Measurements from ENCODE around the gene YBEY.

The YBEY gene

DNA sequence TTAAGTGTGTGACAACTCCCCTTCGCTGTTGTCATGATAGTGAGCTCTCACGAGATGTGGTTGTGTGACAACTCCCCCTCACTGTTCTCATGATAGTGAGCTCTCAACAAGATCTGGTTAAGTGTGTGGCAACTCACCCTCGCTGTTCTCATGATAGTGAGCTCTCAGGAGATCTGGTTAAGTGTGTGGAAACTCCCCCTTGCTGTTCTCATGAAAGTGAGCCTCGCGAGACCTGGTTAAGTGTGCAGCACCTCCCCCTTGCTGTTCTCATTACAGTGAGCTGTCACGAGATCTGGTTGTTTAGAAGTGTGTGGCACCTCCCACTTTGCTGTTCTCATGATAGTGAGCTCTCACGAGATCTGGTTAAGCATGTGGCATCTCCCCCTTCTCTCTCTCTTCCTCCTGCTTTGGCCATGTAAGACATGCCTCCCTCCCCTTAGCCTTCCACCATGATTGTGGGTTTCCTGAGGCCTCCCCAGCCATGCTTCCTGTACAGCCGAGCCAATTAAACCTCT is 32.5 kb upstream of the YBEY start:
- TF ChIP-seq POLR2A (IDR thresholded peaks at IDR 0.05; ENCODE audit: low read length) (no peak), GATA1 (IDR thresholded peaks at IDR 0.05; ENCODE audit: low read depth, low read length) (no peak)
- peak; percentile 65 to 82 for DNase-seq

DNA sequence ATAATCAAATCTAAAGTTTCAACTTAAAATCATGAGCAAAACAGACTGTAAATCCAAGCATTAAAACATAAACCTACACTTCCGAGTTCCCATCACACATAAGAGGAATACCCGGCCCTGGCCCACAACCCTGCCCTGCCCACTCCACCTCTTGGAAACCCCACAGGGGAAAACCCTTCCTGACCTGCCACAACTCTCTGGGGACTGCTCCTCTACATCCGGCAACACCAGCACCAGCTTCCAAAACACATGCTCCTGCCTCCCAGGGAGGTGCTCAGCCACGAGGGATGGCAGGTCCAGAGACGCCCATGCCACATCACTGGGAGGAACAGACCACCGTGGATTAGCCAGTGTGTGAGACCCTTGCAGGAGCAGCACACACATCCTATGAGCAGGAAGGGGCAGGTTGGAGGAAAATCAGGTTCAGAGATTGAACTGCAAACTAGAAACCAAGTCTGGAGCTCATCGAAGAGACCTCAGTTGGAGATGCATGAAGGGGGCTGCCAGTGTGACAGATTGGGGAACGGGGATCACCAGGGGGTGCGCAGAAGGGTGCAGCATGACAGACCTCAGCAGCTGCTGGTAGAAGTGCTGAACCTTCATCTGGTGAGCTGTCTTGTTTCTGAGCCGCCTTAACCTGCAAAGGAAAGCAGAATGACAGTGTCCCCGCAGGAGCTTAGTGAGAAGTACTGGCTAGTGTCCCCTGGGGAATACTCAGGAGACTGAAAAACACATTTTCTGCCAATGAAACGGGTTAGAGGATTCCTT is 31.8 kb upstream of the YBEY start:
- no peak for TF ChIP-seq GATA1 (IDR thresholded peaks at IDR 0.05; ENCODE audit: low read depth, low read length)
- no peak for TF ChIP-seq POLR2A (IDR thresholded peaks at IDR 0.05; ENCODE audit: low read length)
- DNase-seq, result no peak

DNA sequence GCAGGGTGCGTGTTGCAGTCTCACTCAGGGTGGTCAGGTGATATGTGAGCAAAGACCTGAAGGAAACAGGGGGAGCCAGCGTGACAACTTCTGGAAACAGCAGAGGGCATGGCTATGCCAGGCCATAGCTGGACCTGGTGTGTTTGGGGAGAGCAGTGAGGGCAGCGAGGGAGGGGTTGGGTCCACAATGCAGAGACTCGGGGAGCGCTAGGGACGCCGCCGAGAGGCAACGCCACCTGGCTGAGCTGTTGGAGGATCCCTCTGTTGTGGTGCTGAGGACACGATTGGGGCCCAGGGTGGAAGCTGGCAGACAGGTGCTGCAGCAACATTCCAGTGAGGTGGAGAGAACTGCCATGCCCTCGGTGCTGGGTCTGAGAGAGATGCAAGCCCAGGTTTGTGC is 31.0 kb upstream of the YBEY start:
- DNase-seq, result no peak
- no peak for TF ChIP-seq POLR2A (IDR thresholded peaks at IDR 0.05; ENCODE audit: low read length)
- TF ChIP-seq GATA1 (IDR thresholded peaks at IDR 0.05; ENCODE audit: low read depth, low read length), result no peak

DNA sequence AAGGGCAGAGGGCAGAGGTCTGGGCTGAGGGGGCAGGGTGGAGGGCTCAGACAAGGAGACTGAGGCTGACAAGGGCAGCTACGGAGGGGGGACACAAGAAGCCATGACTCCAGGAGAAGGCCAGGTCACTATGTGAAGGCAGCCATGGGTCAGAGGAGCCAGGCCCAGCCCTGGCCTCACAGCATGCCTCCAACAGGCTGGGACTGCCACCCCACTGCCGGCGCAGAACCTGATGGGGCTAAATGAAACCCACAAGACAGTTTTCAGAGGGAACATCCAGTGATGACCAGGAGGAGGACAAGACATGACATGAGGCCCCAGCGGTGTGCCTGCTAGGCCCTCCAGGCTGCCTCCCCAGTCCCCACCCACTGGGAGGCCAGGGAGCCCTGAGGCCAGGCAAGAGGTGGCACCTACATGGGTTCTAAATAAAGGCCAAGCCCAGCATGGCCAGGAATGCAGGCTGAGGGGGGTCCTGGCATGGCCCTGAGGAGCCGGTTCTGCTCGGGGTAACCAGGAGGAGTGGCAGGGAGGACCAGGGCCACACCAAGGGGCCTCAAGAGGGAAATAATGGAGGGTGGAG is 30.3 kb upstream of the YBEY start:
- no peak for DNase-seq
- TF ChIP-seq POLR2A (IDR thresholded peaks at IDR 0.05; ENCODE audit: low read length) (no peak), GATA1 (IDR thresholded peaks at IDR 0.05; ENCODE audit: low read depth, low read length) (no peak)

DNA sequence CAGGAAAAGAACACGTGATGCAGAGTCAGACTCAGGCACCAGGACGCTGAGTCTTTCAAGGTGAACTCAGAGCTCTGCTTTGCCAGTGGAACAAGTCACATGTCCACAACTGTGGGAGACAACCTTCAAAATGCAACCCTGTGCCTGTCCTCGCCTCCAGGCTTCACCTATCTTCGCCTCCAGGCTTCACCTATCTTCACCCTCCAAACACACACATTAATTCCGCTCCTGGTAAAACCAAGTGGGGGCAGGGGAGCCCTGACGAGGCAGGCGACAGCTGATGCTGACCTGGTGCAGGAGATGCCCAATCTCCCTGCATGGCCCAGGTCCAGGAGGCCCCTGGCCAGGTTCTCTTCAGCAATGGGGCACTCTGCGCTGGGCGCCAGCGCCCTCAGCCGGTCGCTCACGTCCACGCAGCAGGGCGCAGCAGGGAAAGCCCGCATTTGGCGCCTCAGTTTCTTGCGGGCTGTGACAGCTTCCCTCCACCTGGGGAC is 29.6 kb upstream of the YBEY start:
- TF ChIP-seq GATA1 (IDR thresholded peaks at IDR 0.05; ENCODE audit: low read depth, low read length) (no peak), POLR2A (IDR thresholded peaks at IDR 0.05; ENCODE audit: low read length) (no peak)
- no peak for DNase-seq

DNA sequence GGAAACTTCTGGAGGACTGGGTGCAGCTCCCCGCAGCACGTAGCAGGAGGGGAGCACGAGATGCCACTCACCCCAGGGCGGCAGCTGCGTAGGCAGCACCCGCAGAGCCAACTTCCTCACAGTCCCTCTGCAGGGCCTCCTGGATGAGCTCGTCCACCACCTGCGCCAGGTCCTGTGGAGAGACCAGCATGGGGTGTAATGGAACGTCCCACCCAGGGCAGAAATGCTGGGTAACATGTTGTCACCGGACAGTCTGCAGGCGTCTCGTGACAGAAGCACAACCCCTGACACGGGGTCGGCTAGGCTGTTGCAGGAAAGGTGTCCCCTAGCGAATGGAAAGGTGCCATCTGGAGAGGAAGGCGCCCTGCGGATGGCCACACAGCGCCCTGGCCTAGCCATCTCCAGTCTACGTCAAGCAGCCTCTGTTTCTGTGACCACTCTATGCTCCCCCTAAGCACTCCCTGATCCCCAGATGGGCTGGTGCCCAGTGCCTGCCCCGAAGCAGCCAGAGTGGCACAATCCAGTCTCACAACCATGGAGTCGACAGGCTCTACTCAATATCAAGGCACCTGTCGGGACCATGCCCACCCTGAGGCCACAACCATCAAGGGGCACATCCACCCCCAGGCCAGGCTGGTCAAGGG is 22.0 kb upstream of the YBEY start:
- no peak for DNase-seq

DNA sequence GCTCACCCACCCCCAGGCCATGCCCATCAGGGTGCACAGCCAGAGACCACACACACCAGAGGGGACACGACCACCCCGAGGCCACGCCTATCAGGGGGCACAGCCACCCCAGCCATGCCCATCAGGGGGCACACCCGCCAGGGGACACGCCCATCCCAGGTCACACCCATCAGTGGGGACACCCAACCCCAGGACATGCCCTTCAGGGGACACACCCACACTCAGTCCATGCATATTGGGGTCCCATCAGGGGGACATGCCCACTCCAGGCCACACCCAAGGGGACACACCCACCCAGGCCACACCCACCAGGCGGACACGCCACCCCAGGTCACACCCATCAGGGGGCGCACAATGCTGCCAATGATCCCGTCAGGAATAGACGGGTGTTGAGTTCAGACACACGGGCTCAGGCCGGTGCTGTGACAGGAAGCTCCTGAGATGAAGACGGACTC is 21.4 kb upstream of the YBEY start:
- DNase-seq, result peak; percentile 20 to 33
- no peak for TF ChIP-seq POLR2A (IDR thresholded peaks at IDR 0.05; ENCODE audit: low read length)
- TF ChIP-seq GATA1 (IDR thresholded peaks at IDR 0.05; ENCODE audit: low read depth, low read length), result no peak

More for the DNA sequence above, 22.0 kb upstream of the YBEY start:
- TF ChIP-seq POLR2A (IDR thresholded peaks at IDR 0.05; ENCODE audit: low read length) (no peak), GATA1 (IDR thresholded peaks at IDR 0.05; ENCODE audit: low read depth, low read length) (no peak)

DNA sequence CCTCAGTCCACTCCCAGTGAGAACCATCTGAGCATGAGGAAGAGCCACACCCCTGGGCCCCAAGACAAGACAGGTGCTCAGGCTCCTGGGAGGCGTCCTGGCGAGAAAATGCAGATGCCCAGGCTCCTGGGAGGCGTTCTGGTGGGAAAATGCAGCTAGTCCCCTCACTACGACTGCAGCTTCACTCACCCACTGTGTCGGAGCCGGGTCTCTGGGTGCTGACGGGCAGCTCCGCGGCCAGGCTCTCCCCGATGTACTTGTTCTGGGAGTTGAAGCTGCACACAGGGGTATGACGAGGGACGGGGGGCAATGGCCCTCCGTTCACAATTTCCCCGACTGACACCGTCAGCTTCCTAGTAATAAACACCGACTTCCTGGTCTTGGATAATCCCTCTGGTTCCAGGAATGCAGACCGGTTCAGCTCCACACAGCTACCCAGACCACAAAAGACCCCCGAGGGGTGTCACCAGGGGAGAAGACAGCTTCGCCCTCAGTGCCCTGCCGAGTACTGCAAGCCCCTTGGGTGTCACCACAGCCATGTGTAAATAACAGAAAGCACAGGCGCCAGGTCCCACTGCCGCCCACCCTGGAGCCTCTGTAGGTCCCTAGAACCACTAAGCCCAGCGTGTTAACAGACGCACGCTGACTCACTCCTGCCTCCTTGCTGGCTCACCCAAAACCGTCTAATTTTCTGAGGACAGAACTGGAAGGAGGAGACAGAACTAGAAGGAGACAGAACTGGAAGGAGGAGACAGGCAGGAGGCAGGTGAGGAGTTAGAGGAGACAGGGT is 20.2 kb upstream of the YBEY start:
- TF ChIP-seq POLR2A (IDR thresholded peaks at IDR 0.05; ENCODE audit: low read length) (no peak), GATA1 (IDR thresholded peaks at IDR 0.05; ENCODE audit: low read depth, low read length) (no peak)
- DNase-seq, result no peak

DNA sequence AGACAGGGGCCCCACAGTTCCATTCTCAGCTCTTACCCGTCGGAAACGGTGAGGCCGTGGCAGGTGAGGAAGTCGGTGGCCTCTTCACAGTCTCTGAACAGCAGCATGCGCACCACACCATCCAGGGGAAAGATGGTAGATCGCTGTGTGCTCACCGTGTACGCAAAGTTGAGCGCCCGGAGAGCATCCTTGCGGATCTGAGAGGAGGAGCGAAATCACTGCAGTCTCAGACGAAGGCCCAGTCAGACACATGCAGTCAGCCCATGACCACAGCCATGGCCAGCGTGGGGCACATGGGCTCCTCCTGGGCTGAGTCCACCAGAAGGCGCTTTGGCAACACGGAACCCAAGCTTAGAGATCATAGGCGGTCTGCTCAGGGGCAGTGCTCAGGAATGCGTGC is 19.2 kb upstream of the YBEY start:
- TF ChIP-seq GATA1 (IDR thresholded peaks at IDR 0.05; ENCODE audit: low read depth, low read length) (no peak), POLR2A (IDR thresholded peaks at IDR 0.05; ENCODE audit: low read length) (no peak)
- DNase-seq, result no peak

DNA sequence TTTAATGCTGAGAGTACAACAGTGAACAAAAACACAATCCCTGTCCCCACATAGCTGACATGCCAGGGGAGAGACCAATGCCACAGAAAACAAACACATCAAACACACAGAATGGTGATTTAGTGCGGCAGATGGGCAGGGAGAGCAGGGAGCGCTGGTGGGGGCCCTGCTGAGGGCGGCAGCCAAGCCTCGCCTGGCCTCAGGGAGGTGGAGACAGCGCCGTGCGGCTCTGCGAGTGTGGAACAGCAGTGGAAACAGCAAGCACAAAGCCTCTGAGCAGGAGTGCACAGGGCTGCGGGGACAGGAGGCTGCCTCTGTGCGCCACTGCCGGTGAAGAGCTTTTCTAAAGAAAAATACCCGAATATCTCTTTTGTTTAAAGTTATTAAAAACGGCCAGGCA is 17.8 kb upstream of the YBEY start:
- TF ChIP-seq GATA1 (IDR thresholded peaks at IDR 0.05; ENCODE audit: low read depth, low read length), result no peak
- no peak for TF ChIP-seq POLR2A (IDR thresholded peaks at IDR 0.05; ENCODE audit: low read length)
- DNase-seq, result no peak

DNA sequence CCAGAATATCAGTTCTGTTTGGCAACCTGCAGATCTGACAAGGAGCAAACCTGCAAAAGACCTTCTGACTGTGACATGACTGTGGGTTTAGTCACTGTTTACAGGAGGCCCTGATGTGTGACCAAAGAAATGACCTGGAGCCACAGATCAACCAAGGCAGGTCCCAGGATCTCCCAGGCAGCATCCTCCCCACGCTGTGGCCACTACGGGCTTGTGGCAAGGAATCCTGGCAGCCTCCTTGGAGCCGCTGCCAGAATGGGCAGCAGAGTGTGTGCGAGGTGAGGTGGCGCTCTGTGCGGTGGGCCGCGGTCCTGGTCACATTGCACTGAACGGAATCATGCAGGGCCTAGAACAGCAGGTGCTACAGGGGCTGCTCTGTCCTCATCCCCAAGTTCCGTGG is 16.7 kb upstream of the YBEY start:
- no peak for DNase-seq
- TF ChIP-seq GATA1 (IDR thresholded peaks at IDR 0.05; ENCODE audit: low read depth, low read length) (no peak), POLR2A (IDR thresholded peaks at IDR 0.05; ENCODE audit: low read length) (no peak)

DNA sequence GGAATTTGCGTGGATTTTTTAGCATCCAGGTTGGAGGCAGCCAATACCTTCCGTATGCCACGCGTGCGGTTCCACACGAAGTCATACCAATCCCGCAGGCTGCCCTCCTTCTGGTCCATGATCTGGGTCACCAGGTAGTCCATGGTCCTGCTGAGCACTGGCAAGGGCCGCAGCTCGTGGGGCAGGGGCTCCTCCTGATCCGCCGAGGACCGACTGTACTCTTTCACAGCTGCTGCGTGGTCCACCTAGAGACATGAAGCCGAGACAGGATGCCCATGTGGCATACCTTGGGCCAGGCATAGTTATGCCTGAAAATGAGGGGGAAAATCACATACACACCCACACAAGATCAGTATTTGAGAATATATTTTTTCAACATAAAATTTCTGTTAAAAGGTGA is 12.8 kb upstream of the YBEY start:
- DNase-seq, result no peak
- TF ChIP-seq POLR2A (IDR thresholded peaks at IDR 0.05; ENCODE audit: low read length) (no peak), GATA1 (IDR thresholded peaks at IDR 0.05; ENCODE audit: low read depth, low read length) (no peak)

DNA sequence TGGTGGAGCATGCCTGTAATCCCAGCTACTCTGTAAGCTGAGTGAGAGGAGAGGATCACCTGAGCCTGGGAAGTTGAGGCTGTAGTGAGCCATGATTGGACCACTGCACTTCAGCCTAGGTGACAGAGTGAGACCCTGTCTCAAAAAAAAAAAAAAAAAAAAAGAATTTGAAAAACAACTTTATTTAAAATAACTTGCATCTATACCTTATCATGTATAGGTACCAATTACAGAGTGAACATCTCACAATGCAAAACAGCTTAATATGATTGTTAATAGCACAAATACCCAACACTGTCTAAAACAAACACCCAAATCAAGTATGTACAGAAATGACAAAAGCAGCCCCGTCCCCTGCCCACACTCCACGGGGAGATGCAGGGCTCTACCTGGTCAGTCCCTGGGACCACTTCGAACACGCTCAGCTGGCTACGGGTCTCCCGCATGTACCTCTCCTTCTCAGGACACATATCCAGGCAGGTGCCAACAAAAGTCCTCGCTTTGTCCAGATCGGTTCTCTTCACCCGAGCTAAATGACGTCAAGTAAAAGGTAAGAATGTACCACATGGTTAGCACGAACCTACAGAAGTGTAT is 11.2 kb upstream of the YBEY start:
- TF ChIP-seq POLR2A (IDR thresholded peaks at IDR 0.05; ENCODE audit: low read length), result no peak
- no peak for TF ChIP-seq GATA1 (IDR thresholded peaks at IDR 0.05; ENCODE audit: low read depth, low read length)

More for the DNA sequence above, 11.2 kb upstream of the YBEY start:
- no peak for DNase-seq
